Activated CD4-positive, alpha-beta T cell treated with anti-CD3 and anti-CD28 coated beads for 36 hours (primary cell): ENCODE measurements around the gene SFXN5. TPM values are rescaled to one million over a fixed set of nuclear protein-coding genes. Genes with fewer than 3 reads are reported as not detected.

Experiments used
- ATAC-seq: fragments of 200-7000 bp; cut with Tn5 transposase; one replicate; pipeline ENCODE4 v1.10.0; 2021; ENCODE audit warnings: mild to moderate bottlenecking, moderate library complexity
- CTCF ChIA-PET: fragments of 350-600 bp; sonication (Branson Sonifier 250); formaldehyde crosslinking; loops from one replicate; lab custom pipeline; 2021; ENCODE audit warnings: antibody characterized with exemption; lab: Charles Lee
- POLR2A ChIA-PET: fragments of 350-600 bp; sonication (Branson Sonifier 250); formaldehyde crosslinking; loops from one replicate; lab custom pipeline; 2021; ENCODE audit warnings: antibody characterized with exemption, inconsistent platforms; lab: Charles Lee
- DNase-seq: peaks from one replicate; pipeline ENCODE4 v3.0.0-alpha.2; 2020
- H3K27ac Mint-ChIP-seq: one replicate; pipeline ENCODE4 v1.8.0; 2021; ENCODE audit warnings: mixed read lengths
- H3K27me3 Mint-ChIP-seq: one replicate; pipeline ENCODE4 v1.8.0; 2021; ENCODE audit warnings: mixed read lengths
- H3K36me3 Mint-ChIP-seq: one replicate; pipeline ENCODE4 v1.8.0; 2021; ENCODE audit warnings: low read depth, mixed read lengths
- H3K4me1 Mint-ChIP-seq: one replicate; pipeline ENCODE4 v1.8.0; 2021; ENCODE audit warnings: mixed read lengths
- H3K4me3 Mint-ChIP-seq: one replicate; pipeline ENCODE4 v1.8.0; 2021; ENCODE audit warnings: mild to moderate bottlenecking, moderate library complexity, mixed read lengths
- H3K9me3 Mint-ChIP-seq: one replicate; pipeline ENCODE4 v1.8.0; 2021; ENCODE audit warnings: low read depth, mixed read lengths
- intact Hi-C, 2 experiments: fragments of 100-400 bp; cut with DNase I in 1 of 2; cut with micrococcal nuclease in 1 of 2; formaldehyde crosslinking; loops; one replicate each; pipeline versions ENCODE4 v1.14.2 to v1.15.1; 2022 to 2024; cut with DNase I, micrococcal nuclease
- total RNA-seq, 2 experiments: library from RNA; stranded (reverse); gene quantifications; one replicate each; pipeline ENCODE4 v1.2.3, GENCODE V29; 2021

The SFXN5 gene
- total RNA-seq, 2 experiments from 2014 or later, result 4.5 to 6.2 TPM

DNA sequence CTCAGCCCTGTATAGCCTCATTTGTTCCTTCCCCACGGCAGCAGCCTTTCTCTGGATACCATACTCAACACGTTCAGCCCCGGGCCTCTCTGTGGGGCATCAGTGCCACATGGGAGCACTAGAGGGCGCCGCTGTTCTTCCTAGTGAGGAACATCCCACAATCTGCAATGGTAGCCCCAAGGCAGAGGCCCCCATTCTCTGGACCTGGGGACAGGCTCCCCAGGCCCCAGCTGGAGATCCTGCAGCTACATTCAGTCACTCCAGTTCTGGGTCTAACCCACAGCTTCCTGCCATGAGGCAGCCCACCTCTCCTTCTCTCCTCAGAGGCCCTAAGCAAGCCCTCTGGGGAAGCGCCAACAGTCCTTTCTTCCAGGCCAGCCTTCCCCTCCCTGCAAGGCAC is 14.2 kb upstream of the SFXN5 start:
- Mint-ChIP-seq H3K36me3 (no peaks in the 10 kb centered on the region), H3K4me1 (no peaks in the 10 kb centered on the region), H3K9me3 (no peaks in the 10 kb centered on the region), H3K4me3 (no peak overlapping the region), H3K27ac (no peak overlapping the region), H3K27me3 (no peaks in the 10 kb centered on the region)
- ATAC-seq (peak; percentile 98), DNase-seq (peak; percentile 91)
- ChIA-PET POLR2A (interaction anchor here (0.6 kb wide), 1 partner anchor 356 kb away, joined by 8 read pairs; no protein-coding TSS in a partner anchor), CTCF (interaction anchor here (0.6 to 6.4 kb wide), 21 partner anchors 8 to 153 kb away, joined by 3 to 56 read pairs (median 4); no protein-coding TSS in a partner anchor)
- intact Hi-C loops, result loop anchor here (1.0 to 5.0 kb wide), 5 partner anchors 71 to 127 kb away; no protein-coding TSS in a partner anchor

GRCh38 chr2:73084971-73085370 is 13.5 kb upstream of the SFXN5 start:
- H3K4me1 Mint-ChIP-seq, result no peaks in the 10 kb centered on the region
- H3K9me3 Mint-ChIP-seq, result no peaks in the 10 kb centered on the region
- CTCF ChIA-PET, result interaction anchor here (0.5 to 6.4 kb wide), 19 partner anchors 8 to 890 kb away, joined by 3 to 56 read pairs (median 4); no protein-coding TSS in a partner anchor
- POLR2A ChIA-PET, result no interaction called here
- no peak overlapping the region for H3K4me3 Mint-ChIP-seq
- H3K27ac Mint-ChIP-seq, result no peak overlapping the region
- no peaks in the 10 kb centered on the region for H3K27me3 Mint-ChIP-seq
- no peak for ATAC-seq
- DNase-seq, result no peak
- intact Hi-C loops, result loop anchor here (1.0 to 5.0 kb wide), 5 partner anchors 71 to 127 kb away; no protein-coding TSS in a partner anchor
- H3K36me3 Mint-ChIP-seq, result no peaks in the 10 kb centered on the region

DNA sequence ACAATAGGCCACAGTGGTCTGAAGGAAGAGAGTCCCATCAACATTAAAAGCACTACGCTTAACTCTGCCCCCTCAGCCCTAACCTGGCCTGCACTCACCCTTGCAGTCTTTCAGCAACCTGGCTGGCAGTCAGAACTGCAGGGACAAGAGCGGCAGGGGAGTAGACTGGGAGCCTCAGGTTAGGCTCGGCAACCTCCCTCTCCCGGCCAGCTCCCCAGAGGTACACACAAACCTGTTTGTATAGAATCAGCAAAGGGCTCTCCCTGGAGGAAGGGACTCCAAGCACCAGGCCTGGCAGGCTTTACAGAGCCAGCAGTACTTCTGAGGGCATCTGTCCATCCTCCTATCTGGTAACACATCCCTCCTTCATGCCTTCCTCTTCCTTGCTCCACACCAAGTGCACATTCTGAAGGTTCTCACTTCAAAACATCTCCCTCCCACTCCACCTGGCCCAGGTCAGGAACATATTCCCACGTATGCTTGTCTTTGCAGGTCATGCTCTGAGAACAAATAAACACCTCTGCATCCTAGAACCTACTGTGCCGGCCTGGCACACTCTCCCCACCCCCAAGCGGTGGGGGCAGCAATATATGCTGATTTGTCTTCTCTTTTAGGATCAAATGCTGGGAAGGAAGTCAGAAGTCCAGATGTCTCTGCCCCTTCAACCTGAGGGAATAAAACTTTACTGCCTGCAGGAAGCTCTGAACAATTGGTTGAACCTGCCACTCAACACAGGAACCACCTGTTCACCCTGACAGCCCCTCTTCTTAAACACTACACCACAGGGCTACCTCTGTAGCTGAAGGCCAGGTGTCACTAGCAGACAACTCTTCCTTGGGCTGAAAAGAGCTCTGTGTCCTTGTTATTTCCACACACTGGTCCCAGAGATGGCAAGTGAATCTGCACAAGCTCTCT is 12.6 kb upstream of the SFXN5 start:
- no peaks in the 10 kb centered on the region for H3K9me3 Mint-ChIP-seq
- intact Hi-C loops, result no loop called here
- ChIA-PET POLR2A (interaction anchor here (1.0 kb wide), 1 partner anchor 12 kb away, joined by 4 read pairs; no protein-coding TSS in a partner anchor), CTCF (interaction anchor here (0.5 to 6.4 kb wide), 16 partner anchors 8 to 890 kb away, joined by 3 to 56 read pairs (median 4); no protein-coding TSS in a partner anchor)
- no peaks in the 10 kb centered on the region for H3K36me3 Mint-ChIP-seq
- H3K4me3 Mint-ChIP-seq, result no peak overlapping the region
- DNase-seq (no peak), ATAC-seq (no peak)
- no peak overlapping the region for H3K27ac Mint-ChIP-seq
- no peaks in the 10 kb centered on the region for H3K4me1 Mint-ChIP-seq
- no peaks in the 10 kb centered on the region for H3K27me3 Mint-ChIP-seq

DNA sequence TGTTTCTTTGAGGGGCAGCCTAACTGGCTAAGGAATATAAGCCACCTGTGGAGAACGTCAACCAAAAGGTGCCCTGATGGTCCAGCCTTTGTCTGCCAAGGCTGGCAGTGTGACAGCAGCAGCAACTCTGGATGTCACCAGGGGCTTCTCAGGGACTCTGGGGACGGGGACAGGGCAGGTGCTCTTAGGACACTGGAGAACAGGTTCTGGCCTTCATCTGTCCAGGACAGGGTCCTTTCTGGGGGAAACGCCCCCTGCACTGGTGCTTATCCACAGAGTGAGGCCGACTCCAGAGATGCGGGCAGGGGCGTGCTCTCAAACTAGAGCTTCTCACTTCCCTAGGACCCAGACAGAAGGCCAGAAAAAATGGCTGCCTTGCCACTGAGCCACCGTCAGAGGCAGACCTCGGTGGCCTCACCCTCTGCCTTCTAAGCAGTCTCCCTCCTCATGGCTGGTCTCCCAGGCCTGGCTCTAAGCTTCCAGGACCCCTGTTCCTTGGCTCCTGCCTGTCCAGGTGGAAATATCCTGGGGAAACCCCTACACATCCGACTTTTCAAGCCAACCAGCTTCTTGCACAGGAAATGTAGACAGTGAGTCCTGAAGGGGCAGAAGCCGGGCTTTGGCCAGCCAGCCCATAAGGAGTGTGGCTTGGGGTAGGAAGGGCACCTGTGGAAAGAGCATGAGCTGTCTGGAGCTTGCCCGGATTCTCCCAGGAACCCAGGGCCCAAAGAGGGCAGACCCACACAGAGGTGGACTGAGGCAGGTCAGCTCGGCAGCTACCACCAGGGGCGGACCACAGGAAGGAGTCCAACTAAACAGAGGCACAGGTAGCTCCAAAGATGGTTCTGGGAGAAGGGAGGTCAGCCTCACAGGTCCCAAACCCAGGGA is 11.3 kb upstream of the SFXN5 start:
- DNase-seq, result no peak
- Mint-ChIP-seq H3K4me3 (no peak overlapping the region), H3K36me3 (no peaks in the 10 kb centered on the region), H3K9me3 (no peaks in the 10 kb centered on the region), H3K4me1 (no peaks in the 10 kb centered on the region), H3K27ac (no peak overlapping the region), H3K27me3 (no peaks in the 10 kb centered on the region)
- ATAC-seq, result no peak
- POLR2A ChIA-PET, result no interaction called here
- intact Hi-C loops, result no loop called here
- CTCF ChIA-PET, result interaction anchor here (0.6 to 2.5 kb wide), 4 partner anchors 74 to 1534 kb away, joined by 3 to 8 read pairs (median 3); no protein-coding TSS in a partner anchor

GRCh38 chr2:73081181-73081671 is 9.7 kb upstream of the SFXN5 start:
- Mint-ChIP-seq H3K36me3 (no peaks in the 10 kb centered on the region), H3K9me3 (no peaks in the 10 kb centered on the region), H3K27ac (no peak overlapping the region), H3K4me1 (no peaks in the 10 kb centered on the region), H3K4me3 (no peak overlapping the region), H3K27me3 (no peaks in the 10 kb centered on the region)
- no peak for ATAC-seq
- ChIA-PET CTCF (interaction anchor here (0.6 to 2.5 kb wide), 3 partner anchors 8 to 96 kb away, joined by 3 to 8 read pairs (median 3); no protein-coding TSS in a partner anchor), POLR2A (no interaction called here)
- DNase-seq, result no peak
- intact Hi-C loops, result no loop called here

GRCh38 chr2:73080321-73081131 is 9.0 kb upstream of the SFXN5 start:
- H3K36me3 Mint-ChIP-seq, result no peaks in the 10 kb centered on the region
- ChIA-PET CTCF (interaction anchor here (1.1 kb wide), 1 partner anchor 81 kb away, joined by 3 read pairs; no protein-coding TSS in a partner anchor), POLR2A (no interaction called here)
- no peaks in the 10 kb centered on the region for H3K9me3 Mint-ChIP-seq
- H3K27me3 Mint-ChIP-seq, result no peaks in the 10 kb centered on the region
- no peak overlapping the region for H3K4me3 Mint-ChIP-seq
- H3K27ac Mint-ChIP-seq, result no peak overlapping the region
- no peak for ATAC-seq
- DNase-seq, result no peak
- intact Hi-C loops, result no loop called here
- no peaks in the 10 kb centered on the region for H3K4me1 Mint-ChIP-seq

DNA sequence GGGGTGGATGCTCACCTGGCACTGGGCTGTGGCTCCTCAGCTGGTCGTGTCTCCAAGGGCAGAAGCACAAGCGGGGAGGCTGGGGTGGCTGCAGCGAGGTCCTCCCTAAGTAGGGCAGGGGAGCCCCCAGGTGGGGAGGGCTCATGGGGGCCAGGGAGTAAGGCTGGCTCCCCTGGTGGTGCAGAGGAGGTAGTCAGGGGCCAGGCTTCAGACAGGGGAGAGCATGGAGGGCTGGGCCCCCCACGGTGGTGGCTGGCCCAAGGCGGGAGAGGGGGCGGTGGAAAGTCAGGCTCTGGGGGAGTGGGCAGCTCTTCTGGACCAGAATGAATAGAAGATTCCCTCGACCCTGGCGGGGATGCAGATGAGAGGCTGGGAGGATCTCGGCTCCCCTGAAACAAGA is 8.1 kb upstream of the SFXN5 start:
- H3K4me1 Mint-ChIP-seq, result no peaks in the 10 kb centered on the region
- no peak overlapping the region for H3K27ac Mint-ChIP-seq
- no peak overlapping the region for H3K4me3 Mint-ChIP-seq
- ATAC-seq (no peak), DNase-seq (no peak)
- no peaks in the 10 kb centered on the region for H3K9me3 Mint-ChIP-seq
- H3K36me3 Mint-ChIP-seq, result no peaks in the 10 kb centered on the region
- POLR2A ChIA-PET, result no interaction called here
- CTCF ChIA-PET, result interaction anchor here (0.8 to 1.1 kb wide), 2 partner anchors 82 to 217 kb away, joined by 3 read pairs; no protein-coding TSS in a partner anchor
- intact Hi-C loops, result no loop called here
- no peaks in the 10 kb centered on the region for H3K27me3 Mint-ChIP-seq

DNA sequence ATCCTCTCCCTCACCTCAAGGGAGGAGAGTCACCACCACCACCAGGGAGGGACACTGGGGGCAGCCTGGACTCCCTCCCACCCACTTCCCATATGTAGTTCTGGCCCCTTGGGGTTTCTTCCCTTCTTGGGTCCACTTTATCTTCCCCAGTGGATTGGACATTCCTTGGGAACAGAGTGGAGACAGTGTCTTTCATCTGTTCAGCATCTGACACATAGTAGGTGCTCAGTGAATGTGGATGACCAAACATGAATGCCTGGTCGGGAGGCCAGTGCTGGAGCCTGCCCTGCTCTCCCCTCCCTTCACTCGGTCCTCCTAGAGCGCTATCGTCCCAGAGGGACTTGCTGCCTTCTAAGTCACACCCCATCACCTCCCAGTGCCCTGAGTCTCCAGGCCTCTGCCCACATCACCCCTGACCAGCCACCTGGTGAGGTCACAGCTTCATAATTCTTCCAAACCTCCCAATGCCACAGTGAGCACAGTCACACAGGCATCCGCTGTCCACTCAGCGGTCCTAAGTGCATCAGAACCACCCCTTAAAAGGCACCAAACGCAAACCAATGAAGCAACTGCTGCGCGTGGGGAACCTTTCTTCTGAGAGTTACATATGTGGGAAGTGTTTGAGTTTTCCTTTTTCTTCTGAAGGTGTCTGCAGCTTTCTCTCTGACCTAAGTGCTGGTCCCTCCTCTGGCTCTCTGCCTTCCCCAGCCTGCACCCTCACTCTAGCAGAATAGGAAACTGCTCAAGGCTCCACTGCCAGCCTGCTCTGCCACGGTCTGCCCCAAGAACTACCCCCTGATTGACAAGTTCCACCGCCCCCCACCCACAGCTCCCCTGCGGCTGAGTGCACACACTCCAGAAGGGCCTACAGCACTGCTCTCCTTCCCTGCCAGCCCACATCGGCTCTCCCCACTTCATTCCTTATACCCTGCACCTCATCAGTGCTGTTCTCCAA is 7.2 kb upstream of the SFXN5 start:
- POLR2A ChIA-PET, result no interaction called here

DNA sequence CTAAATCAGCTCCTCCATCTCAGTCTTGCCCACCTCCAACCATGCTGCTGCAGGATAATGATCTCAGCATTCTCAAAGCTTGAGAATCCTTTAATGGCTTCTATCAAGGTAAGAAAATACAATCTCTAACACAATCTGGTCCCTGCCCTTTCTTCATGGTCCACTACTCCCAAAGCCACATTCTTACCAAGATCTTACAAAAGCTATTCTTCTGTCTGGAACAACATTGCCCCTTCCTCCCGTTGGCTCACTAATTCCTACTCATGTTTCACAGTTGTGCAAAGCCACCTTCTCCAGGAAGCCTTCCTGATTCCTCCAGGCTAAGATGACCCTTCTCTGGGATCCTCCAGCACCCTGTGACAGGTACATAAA is 5.9 kb upstream of the SFXN5 start:
- no peaks in the 10 kb centered on the region for H3K27me3 Mint-ChIP-seq
- intact Hi-C loops, result no loop called here
- no peak overlapping the region for H3K4me3 Mint-ChIP-seq
- no peaks in the 10 kb centered on the region for H3K36me3 Mint-ChIP-seq
- POLR2A ChIA-PET, result no interaction called here
- H3K9me3 Mint-ChIP-seq, result no peaks in the 10 kb centered on the region
- ATAC-seq (no peak), DNase-seq (no peak)
- H3K27ac Mint-ChIP-seq, result no peak overlapping the region
- CTCF ChIA-PET, result interaction anchor here (0.7 to 1.2 kb wide), 3 partner anchors 10 to 103 kb away, joined by 3 read pairs; no protein-coding TSS in a partner anchor
- no peaks in the 10 kb centered on the region for H3K4me1 Mint-ChIP-seq

More for the DNA sequence above, 7.2 kb upstream of the SFXN5 start:
- H3K4me3 Mint-ChIP-seq, result no peak overlapping the region
- no peak overlapping the region for H3K27ac Mint-ChIP-seq
- H3K27me3 Mint-ChIP-seq, result no peaks in the 10 kb centered on the region
- DNase-seq (no peak), ATAC-seq (no peak)
- CTCF ChIA-PET, result interaction anchor here (0.8 to 1.2 kb wide), 2 partner anchors 9 to 217 kb away, joined by 3 read pairs; no protein-coding TSS in a partner anchor
- intact Hi-C loops, result no loop called here
- H3K36me3 Mint-ChIP-seq, result no peaks in the 10 kb centered on the region
- H3K9me3 Mint-ChIP-seq, result no peaks in the 10 kb centered on the region
- H3K4me1 Mint-ChIP-seq, result no peaks in the 10 kb centered on the region
